Activated CD4-positive, alpha-beta T cell treated with anti-CD3 and anti-CD28 coated beads for 1 hour (primary cell): ENCODE data around the gene L3MBTL4.
"Not testable (repeated sequence)": the region's sequence is repeated elsewhere in the genome, so short reads cannot be mapped to it uniquely, and the experiment has no call there.

Experiments
- DNase-seq: peaks from one replicate; pipeline ENCODE4 v3.0.0-alpha.2; 2020

L3MBTL4 gene

DNA sequence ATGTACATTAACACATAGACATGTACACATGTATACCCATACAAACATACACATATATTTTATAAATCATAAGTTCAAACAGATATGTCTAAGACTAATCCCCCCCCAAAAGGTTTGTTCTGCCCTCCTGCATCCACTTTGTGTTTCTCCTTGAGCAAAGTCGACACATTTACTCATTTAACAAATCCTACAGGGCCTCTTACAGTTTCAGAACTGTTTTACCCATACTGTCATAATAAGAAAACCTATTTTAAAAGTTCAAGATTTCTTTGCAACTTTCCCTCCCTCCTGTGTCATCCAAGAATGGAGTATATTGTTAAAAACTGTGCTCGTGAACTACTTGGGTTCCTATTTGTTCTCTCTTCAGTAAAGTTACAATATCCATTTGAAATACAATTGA lies 166.7 kb downstream of the L3MBTL4 start:
- DNase-seq, result no peak

DNA sequence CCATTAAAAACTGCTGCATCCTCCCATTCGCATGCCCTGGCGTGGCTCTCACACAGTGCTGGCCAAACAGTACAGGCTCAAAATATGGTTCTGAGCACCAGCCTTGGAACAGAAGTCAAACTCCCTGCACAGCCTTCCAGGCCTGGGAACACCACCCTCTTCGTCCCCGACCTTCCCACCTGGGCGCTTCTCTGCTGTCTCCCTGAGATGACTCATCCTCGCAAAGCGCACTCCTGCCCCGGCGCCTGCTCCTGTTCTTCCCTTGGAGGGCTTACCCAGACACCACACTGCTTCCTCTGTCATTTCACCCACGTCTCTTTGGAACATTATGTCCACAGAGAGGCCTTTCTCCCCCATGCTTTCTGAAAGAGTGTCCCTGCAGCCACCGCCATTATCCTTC lies 172.7 kb downstream of the L3MBTL4 start:
- no peak for DNase-seq

DNA sequence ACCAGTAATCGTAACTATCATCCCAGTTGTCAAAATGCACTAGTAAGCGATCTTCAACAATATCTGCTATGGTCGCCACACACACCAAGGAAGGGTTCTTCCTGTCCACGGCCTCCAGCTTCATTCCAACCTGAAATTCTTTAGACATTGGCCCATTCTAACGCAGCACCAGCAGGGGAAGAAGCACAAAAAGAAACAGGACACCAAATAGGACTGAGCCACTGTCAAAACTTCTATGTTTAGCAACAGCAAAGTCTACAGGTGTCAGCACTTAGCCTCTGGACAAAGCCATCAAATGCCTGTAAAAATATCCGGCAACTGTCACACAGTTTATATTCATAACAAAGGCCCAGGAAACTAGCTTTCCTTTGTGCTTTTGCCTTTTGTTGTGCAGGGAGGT lies 175.0 kb downstream of the L3MBTL4 start:
- DNase-seq, result no peak

DNA sequence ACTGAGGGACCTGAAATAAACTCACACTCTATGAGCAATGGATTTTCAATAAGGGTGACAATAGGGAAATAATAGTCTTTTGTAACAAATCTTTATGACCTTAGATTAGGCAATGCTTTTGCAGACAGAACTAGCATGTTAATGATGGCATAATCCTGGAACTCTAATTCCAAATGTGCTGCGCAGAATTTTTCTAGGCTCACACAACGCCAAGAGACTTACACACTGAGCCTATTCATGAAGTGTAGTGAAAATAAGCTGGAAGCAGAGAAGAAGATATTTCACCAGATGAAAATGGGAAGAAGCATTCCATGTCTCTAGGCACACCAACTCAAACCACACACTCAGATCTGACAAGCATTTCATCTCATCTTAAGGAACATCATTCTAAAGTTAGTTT lies 178.5 kb downstream of the L3MBTL4 start:
- DNase-seq, result no peak

DNA sequence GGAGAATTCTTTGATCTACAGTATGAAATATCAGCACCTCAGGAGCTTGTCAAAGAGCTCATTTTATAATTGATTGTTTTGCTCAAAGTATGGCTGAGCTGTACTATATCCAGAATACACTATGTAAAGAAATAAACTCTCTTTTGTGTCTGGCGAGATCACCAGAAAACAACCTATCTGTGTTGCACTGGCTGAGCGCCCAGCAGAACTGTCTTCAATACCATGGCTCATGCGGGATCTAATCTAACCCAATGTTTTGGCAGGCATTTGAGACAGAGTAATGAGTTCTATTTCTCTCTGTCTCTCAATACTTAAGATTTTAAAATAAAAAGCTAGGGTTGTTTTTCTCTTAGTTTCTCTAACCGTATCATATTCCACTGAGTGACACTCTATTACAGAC lies 192.4 kb downstream of the L3MBTL4 start:
- no peak for DNase-seq

DNA sequence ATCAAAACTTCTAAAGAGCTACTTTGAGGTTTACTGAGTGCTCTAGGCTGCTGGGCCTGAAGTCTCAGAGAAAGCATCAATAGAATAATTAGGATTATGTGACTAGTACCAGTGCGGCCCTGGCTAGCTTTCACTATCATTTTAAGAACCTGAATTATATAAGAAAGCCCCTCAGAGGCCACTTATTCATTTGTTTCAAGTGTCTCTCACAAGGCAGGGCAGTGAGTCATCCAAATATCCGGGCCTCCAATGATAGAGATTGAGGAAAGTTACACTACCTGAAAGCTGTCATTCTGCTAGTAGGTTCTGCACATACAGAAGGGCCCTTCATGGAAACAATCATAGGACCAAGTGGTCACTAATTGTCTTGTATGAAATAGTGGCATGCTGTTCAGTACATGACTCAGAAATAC lies 193.1 kb downstream of the L3MBTL4 start:
- no peak for DNase-seq

DNA sequence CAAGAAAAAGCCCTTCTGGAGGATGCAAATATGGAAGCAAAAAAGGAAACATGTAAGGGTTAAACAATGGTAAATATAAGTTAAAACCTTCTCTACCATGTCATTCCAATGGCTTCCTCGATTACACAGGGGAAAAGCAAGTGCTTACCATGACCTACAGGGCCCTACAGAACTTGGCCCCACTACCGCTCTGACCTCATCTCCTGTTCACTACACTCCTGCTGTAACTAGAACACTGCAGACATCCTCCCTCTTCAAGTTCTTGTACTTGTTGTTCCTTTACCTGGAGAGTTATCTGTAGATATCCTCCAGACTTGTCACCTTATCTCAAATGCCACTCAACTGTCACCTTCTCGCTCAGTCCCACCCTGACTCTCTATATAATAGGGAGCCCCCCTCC lies 194.6 kb downstream of the L3MBTL4 start:
- no peak for DNase-seq

DNA sequence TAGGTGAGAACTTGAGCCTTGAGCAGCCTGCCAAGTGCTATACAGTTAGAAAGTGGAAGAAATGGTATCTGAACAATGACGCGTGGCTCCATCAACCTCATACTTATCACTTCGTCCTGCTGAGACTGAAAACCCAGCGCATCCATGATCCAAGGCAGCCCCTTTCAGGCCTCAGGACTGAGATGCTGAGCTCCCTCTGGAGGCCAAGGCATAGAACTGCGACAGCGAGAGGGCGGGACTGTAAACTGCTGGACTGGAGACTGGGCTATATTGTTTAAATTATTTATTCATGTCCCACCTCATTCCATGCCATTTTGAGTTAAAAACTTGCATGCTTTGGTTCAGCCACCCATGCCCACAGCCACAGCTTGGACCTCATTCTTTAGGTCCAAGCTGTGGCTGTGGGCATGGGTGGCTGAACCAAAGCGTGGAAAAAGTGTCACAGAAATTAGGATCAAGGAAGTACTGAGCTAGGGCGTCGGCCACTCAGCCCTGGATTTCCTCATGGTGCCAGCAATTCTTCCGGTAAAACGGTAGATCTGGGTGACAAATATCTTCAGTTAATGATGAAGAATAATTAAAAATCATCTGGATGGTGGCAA lies 195.5 kb downstream of the L3MBTL4 start:
- no peak for DNase-seq

DNA sequence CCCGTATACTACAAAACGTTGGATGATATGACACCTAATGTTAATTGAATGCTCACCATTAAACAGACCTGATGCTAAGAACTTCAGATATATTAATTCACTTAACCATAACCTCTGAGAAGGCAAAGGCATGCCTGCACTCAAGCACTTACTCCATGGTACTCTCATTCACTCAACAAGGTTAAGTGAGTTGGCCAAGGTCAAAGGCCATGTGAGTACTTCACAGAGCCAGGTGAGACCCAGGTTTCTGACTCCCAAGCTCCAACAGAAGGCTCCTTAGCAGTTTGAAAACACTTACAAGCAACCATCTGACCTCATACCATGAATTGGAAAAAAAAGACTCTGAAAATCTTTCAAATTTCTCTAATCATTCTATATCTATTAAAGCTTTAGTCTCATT lies 198.8 kb downstream of the L3MBTL4 start:
- no peak for DNase-seq

DNA sequence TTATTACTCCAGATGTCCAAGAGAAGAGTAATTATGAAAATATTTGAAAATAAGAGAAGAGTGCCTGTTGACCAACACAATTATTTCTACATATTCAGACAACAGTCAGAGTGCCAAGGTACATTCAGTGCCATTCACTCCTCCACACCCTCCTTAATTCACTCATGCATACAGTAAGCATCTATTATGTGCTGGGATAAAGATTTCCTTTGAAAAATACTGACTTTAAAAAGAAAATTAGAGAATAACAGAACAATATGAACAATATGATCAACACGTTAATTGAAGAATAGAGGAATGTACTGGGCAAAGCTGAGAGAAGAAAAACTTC lies 203.6 kb downstream of the L3MBTL4 start:
- no peak for DNase-seq

DNA sequence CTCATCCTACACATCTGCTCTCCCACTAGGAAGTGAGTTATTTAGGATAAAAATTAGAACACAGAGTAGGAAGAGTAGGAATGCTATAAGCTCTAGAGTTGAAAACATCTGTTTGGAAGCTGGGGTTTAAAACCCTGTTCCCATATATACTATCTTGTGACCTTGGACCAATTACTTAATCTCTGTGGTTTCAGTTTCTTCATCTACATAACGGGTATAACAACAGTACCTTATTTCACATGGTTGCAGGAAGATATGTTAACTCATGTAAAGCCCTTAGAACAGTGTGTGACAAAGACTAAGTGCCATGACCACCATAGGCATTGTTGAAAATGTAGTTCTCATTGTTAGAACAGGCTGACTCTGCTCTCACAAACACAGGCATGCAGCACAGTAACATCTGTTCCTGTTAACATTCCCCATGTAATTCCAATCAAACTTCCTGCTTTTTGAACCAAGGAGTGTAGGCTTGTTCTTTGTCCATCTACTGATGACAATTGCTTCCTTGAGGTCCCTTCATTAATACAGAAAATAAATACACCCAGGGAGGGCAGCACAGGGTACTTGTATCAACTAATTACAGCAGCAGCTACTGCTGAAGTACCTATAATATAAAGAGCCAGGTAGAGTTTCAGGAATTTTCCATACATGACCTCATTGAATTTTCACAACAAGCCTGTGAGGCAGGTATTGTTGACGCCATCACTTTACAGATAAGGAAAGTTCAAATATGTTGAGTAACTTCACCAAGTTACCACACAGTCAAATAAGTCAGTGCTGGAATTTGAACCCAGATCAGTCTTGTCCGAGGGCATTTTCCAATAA lies 204.2 kb downstream of the L3MBTL4 start:
- DNase-seq, result no peak

DNA sequence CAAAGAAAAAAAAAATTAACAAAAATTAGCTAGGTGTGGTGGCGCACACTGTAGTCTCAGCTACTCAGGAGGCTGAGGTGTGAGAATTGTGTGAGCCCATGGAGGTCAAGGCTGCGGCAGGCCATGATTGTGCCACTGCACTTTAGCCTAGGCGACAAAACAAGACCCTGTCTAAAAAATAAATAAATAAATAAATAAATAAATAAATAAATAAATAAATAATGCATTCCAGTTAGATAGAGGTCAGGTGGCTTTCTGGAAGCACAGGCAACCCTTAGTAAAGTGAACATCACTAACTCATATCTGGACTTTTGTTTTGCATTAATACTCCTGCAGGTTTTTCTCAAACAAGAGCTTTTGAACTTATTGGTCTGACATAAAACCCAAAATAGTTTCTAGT lies 206.8 kb downstream of the L3MBTL4 start:
- no peak for DNase-seq

DNA sequence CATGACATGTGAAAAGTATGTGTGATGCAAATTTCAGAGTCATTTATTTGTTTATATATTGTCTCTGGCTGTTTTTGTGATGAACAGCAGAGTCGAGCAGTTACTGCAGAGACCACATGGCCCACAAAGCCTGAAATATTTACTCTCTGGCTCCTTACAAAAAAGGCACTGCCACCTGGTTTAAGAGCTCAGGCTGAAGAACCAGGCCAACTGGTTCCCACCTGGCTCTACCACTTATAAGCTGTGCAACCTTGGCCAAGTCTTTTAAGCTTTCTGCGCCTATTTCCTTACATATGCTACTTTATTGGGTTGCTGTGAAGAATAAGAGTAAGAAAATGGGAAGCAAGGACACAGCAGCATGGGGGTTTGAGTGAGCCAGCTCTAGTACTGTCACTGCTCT lies 207.6 kb downstream of the L3MBTL4 start:
- no peak for DNase-seq

DNA sequence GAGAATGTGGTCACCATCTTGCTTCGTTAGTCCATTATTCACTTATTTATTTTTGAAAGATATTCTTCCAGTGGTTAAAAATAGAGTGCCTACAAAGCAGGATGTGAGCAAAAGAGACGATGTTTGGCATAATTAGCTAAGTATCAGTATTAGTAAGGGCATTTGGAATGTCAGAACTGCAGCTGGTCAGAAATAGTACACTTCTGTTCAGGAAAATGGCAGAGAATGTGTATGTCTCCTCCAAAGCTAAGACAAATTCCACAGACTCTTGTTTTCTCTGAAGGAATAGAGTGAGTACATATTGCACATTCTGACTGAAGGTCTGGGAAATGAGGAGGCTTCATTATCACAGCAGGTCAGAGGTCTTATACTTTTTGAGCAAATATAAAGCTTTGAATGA lies 209.0 kb downstream of the L3MBTL4 start:
- DNase-seq, result no peak

DNA sequence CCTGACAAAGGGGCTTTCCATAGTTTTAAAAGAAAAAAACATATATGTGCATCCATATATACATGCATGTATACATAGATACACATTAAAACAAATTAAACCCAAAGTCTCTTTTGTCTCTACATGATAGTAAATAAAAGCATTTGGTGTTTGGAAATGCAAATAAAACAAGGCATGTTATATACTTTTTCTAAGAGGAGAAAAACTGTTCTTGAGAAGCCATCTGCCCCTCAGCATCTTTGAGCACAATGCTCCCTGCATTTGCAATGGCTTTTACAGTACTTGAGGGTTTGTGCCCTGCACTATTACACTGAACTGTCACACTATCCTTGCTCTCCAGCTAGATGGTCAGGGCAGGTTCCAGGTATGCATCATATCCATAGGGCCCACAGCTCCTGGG lies 210.2 kb downstream of the L3MBTL4 start:
- no peak for DNase-seq

DNA sequence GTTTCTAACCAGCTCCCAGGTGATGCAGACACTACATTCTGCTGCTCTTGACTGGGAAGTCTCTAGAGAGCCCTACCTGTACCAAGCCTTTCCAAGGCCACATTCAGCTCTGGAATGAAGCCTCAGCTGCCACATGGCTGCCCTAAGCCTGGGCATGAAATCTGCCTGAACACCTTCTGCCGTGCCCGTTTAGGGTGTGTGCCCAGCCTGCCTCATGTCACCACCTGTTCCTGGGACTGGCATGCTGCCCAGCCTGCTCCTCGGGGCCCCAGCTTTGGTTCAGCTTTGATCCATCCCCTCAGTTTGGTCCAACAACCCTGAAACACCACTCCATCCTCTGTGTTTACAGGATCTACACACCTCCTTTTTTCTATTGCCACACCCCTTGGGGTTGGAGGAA lies 210.9 kb downstream of the L3MBTL4 start:
- no peak for DNase-seq

DNA sequence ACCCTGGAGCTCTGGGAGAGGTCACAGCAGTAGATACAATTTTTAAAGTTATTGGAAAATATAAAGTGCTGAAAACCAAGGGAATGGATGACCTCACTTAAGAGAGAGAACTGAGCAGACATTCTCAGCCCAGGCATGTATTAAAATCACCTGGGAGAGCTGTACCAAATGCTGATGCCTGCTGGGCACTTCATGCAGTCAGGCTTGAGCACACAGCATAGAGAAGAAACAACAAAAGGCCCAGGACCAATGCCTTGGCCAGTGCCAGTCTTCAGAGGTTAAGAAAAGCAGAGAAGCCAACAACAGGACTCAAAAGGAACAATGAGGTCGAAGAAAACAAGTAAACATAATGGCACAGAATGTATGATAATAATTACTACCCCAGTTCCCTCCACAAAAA lies 211.8 kb downstream of the L3MBTL4 start:
- DNase-seq, result no peak

DNA sequence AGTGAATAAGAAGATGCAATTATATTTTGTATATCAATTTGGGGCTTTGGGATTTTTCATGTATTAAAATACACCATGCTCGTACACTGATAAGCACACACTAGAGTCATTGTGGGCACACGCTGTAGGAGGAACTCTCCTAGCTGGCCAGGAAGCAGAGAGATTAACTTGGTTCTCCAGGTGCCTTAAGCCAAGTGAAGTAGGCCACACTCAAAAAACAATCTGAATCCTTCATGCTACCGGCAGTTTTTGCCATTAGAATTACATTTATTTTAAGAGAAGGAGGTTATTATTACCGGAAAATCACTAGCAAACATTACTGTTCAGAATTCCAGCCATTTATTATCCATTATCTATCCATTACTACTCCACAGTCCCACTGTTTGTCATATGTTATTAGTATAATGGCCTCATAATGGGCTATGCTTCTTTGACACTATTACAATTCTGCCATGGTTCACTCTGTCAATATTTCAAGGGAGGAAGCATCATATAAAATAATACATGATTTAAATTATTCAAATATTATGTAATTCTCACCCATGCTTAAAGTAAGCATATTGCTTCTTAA lies 214.4 kb downstream of the L3MBTL4 start:
- DNase-seq, result no peak

DNA sequence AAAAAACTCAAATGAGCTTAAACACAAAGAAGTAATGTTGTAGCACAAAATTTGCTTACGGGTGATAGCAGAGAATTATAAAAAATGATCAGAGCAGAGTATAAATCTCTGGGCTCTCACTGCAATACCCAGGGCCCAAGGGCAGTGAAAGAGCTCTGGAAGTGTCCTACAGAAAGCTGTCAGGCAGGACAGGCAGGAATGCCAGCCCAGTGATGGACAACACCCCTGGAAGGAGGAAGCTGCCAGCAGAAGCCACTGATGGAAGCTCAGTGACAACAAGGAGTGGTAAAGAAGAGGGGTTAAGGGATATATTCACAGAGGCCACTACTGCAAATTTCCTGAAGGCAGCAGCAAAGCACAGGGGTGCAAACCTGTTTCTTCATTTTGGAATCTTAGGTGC lies 214.9 kb downstream of the L3MBTL4 start:
- DNase-seq, result no peak

DNA sequence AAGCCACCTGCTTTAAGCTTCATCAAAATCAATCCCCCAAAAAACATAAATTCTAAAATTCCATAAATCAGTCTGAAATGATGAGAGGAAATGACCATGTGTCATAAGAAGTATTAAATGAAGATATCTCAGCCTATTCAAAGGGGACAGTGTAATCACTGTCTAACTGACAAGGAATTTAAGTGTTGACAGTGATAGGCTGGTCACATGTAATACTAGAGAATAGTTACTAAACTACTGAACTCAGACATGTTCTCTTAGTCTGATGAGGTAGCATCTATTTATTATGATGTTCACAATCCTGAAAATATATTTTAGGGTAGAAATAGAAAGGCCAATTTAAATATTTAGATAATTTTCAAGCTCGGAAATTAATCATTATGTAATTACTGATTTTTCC lies 216.1 kb downstream of the L3MBTL4 start:
- DNase-seq, result no peak

DNA sequence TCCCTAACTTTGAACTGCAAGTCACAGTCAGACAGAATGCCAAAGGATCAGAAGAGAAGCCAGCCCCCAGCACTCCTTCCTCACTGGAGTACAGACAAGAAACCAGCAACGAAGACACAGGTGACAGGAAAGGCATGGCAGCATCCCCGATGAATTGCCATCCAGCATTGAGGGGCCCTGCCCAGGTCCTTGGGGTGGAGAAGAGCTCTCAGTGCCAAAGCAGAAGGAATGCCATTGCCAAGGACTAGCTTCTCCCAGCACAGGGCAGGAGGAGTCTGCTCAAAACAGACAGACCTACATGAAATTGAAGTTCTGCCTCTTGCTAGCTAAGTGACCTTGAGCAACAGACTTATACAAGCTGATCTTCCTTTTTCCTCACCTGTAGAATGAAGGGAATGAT lies 220.1 kb downstream of the L3MBTL4 start:
- DNase-seq, result no peak

DNA sequence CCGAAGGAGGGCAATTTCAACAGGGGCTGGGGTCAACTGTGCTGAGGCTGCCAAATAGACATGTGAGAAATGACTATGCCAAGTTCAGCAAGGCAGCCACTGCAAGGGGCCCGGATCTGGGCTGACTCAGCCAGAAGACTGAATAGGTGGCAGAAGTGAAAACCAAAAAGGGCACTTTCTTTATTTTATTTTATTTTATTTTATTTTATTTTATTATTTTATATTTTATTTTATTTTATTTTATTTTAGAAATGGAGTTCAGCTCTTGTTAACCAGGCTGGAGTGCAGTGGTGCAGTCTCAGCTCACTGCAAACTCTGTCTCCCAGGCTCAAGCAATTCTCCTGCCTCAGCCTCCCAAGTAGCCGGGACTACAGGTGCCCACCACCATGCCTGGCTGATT lies 228.9 kb downstream of the L3MBTL4 start:
- DNase-seq, result not testable (repeated sequence)

DNA sequence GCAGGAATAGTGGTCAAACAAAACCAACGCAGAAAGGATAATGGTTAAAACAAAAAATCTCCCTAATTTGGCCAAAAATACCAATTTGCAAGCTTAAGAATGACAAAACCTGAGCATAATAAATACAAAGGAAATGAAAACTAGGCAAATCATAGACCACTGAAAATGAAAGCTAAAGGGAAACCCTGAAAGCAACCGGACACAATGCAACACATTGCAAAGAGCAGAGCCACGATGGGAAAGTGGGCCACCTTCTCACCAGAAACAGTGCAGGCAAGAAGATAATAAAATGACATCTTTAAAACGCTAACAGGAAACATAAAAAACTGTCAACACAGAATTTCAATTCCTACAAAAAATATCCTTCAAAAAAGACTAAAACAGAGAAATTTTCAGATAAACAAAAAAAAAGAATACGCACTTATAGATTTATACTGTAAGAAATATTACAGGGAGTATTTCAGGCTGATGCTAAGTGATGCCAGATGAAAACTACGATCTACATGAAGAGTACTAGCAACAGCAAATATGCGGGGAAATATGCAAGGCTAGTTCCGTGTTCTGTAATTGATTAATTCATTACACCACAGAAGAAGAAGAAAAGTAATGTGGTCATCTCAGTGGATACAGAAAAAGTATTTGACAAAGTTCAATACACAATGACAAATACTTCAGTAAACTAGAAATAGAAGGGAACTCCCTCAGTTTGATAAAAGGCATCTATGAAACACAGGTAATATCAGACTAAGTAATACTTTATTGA lies 239.5 kb downstream of the L3MBTL4 start:
- no peak for DNase-seq

DNA sequence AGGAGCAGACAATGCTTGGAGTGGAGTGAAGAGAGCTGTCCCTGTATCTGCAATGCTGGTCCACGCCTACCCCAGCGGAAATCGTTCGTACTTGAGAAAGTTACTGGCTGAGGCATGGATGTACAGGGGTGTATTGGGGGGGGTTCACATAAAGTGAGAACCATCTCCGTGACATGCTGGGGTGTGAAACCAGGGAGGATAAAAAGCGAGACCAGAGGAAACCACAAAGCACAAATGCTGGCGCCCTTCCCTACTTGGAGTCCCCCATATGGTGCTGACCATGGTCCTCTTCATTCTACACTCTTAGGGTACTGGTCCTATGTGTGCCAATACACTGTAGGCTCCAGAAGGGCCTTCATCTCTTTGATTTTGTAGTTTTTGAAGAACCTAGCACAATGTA lies 244.1 kb downstream of the L3MBTL4 start:
- DNase-seq, result no peak
